Measurements from ENCODE around the gene GARIN5A.

The GARIN5A gene

GRCh38 chr19:50507376-50507775, 30.7 kb upstream of the GARIN5A start:
- DNase-seq = no peak

- no peak for DNase-seq
Measured at GRCh38 chr19:50506700-50507099, 30.1 kb upstream of the GARIN5A start.

GRCh38 chr19:50505856-50506611, 29.4 kb upstream of the GARIN5A start:
- no peak for DNase-seq

GRCh38 chr19:50501568-50502475, 25.2 kb upstream of the GARIN5A start:
- peak; percentile 76 for DNase-seq

GRCh38 chr19:50501186-50501567, 24.5 kb upstream of the GARIN5A start:
- DNase-seq = no peak

- DNase-seq = no peak
Measured at GRCh38 chr19:50500753-50501151, 24.1 kb upstream of the GARIN5A start.

GRCh38 chr19:50500060-50500752, 23.6 kb upstream of the GARIN5A start:
- DNase-seq = peak; percentile 29

GRCh38 chr19:50498219-50499056, 21.8 kb upstream of the GARIN5A start:
- DNase-seq = no peak

- no peak for DNase-seq
Measured at GRCh38 chr19:50497022-50497405, 20.4 kb upstream of the GARIN5A start.

- DNase-seq = no peak
Measured at GRCh38 chr19:50496189-50497021, 19.8 kb upstream of the GARIN5A start.

- no peak for DNase-seq
Measured at GRCh38 chr19:50495020-50495531, 18.4 kb upstream of the GARIN5A start.

GRCh38 chr19:50494186-50495019, 17.8 kb upstream of the GARIN5A start:
- DNase-seq = no peak

GRCh38 chr19:50493171-50493570, 16.5 kb upstream of the GARIN5A start:
- no peak for DNase-seq

GRCh38 chr19:50492303-50493052, 15.8 kb upstream of the GARIN5A start:
- no peak for DNase-seq

GRCh38 chr19:50490991-50491472, 14.4 kb upstream of the GARIN5A start:
- no peak for DNase-seq

- no peak for DNase-seq
Measured at GRCh38 chr19:50490411-50490811, 13.8 kb upstream of the GARIN5A start.

GRCh38 chr19:50489461-50490011, 12.9 kb upstream of the GARIN5A start:
- DNase-seq = no peak

GRCh38 chr19:50488389-50489194, 11.9 kb upstream of the GARIN5A start:
- no peak for DNase-seq

Data from DMS79 treated with DMSO at 0.1 percent for 48 hours (cell line).